Measurements from ENCODE around the gene PLLP.

DNA sequence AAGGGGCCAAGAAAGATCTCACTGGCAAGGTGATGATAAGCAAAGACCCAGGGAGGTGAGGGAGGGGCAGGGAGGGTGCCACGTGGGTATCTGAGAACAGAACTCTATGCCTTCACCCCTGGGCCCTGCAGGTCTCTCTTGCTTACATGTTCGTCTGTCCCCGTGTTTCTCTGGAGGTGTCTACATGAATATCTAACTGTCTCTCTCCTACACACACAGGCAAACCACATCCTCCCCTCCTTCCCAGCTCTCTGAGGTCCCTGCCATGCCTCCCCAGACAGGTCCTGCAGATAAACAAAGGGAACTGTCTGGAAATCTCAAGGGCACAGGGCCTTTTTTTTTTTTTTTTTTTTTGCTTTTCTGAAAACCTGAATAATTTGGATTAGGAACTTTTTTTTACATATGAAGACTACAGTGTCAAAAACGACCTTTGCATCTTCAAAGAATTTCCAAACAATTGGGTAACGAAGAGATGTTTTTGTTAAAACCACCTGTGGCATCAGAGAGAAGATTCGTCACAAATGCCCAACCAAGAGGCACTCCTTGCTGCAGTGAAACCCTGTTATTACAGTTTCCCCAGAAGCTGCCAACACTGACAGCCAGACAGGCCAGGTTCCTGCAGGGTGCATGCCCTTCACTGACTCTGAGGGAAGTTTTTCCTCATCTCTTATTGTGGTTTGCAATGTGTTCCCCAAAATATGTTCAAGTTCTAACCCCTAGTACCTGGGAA is 17.8 kb downstream of the PLLP start:
- TF ChIP-seq, protein P1, sequence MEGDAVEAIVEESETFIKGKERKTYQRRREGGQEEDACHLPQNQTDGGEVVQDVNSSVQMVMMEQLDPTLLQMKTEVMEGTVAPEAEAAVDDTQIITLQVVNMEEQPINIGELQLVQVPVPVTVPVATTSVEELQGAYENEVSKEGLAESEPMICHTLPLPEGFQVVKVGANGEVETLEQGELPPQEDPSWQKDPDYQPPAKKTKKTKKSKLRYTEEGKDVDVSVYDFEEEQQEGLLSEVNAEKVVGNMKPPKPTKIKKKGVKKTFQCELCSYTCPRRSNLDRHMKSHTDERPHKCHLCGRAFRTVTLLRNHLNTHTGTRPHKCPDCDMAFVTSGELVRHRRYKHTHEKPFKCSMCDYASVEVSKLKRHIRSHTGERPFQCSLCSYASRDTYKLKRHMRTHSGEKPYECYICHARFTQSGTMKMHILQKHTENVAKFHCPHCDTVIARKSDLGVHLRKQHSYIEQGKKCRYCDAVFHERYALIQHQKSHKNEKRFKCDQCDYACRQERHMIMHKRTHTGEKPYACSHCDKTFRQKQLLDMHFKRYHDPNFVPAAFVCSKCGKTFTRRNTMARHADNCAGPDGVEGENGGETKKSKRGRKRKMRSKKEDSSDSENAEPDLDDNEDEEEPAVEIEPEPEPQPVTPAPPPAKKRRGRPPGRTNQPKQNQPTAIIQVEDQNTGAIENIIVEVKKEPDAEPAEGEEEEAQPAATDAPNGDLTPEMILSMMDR (IDR thresholded peaks at IDR 0.05; ENCODE audit: poor library complexity, severe bottlenecking), result no peak
- TF ChIP-seq EZH2 (IDR thresholded peaks at IDR 0.05; ENCODE audit: borderline replicate concordance, insufficient read depth, low read length, poor library complexity, severe bottlenecking) (no peak), SMC3 (conservative IDR thresholded peaks at IDR 0.05; ENCODE audit: poor library complexity) (no peak), EP300 (conservative IDR thresholded peaks at IDR 0.05; ENCODE audit: poor library complexity, severe bottlenecking) (no peak), RAD21 (conservative IDR thresholded peaks at IDR 0.05) (no peak)
- TF ChIP-seq, protein P2, sequence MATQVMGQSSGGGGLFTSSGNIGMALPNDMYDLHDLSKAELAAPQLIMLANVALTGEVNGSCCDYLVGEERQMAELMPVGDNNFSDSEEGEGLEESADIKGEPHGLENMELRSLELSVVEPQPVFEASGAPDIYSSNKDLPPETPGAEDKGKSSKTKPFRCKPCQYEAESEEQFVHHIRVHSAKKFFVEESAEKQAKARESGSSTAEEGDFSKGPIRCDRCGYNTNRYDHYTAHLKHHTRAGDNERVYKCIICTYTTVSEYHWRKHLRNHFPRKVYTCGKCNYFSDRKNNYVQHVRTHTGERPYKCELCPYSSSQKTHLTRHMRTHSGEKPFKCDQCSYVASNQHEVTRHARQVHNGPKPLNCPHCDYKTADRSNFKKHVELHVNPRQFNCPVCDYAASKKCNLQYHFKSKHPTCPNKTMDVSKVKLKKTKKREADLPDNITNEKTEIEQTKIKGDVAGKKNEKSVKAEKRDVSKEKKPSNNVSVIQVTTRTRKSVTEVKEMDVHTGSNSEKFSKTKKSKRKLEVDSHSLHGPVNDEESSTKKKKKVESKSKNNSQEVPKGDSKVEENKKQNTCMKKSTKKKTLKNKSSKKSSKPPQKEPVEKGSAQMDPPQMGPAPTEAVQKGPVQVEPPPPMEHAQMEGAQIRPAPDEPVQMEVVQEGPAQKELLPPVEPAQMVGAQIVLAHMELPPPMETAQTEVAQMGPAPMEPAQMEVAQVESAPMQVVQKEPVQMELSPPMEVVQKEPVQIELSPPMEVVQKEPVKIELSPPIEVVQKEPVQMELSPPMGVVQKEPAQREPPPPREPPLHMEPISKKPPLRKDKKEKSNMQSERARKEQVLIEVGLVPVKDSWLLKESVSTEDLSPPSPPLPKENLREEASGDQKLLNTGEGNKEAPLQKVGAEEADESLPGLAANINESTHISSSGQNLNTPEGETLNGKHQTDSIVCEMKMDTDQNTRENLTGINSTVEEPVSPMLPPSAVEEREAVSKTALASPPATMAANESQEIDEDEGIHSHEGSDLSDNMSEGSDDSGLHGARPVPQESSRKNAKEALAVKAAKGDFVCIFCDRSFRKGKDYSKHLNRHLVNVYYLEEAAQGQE (IDR thresholded peaks at IDR 0.05; ENCODE audit: borderline replicate concordance), result no peak

Measured in neural cell (in vitro differentiated cells).